C4-2B (cell line): ENCODE results near the gene DGKI.

ENCODE experiments used
- CTCF ChIP-seq: fragments of 450-650 bp; conservative IDR thresholded peaks from 2 replicates; pipeline ENCODE4 v1.5.1; 2017; ENCODE audit warnings: mild to moderate bottlenecking
- ZFX ChIP-seq: fragments of 450-650 bp; IDR thresholded peaks from 2 replicates; pipeline ENCODE4 v1.6.1; 2017

- no peak for TF ChIP-seq CTCF
- no peak for TF ChIP-seq ZFX
These were observed 227.6 kb downstream of the DGKI start for GRCh38 chr7:137619181-137619580.
